DMS 273 treated with DMSO at 0.1 percent for 48 hours (cell line): ENCODE results near the gene NCK1.
"Not testable (repeated sequence)": the region's sequence is repeated elsewhere in the genome, so short reads cannot be mapped to it uniquely, and the experiment has no call there.

Experiments used
- DNase-seq: peaks from one replicate; lab custom pipeline; 2025; lab: John Stamatoyannopoulos, UW

NCK1 gene

GRCh38 chr3:136987398-136987980, 125.5 kb downstream of the NCK1 start:
- DNase-seq, result not testable (repeated sequence)

DNA sequence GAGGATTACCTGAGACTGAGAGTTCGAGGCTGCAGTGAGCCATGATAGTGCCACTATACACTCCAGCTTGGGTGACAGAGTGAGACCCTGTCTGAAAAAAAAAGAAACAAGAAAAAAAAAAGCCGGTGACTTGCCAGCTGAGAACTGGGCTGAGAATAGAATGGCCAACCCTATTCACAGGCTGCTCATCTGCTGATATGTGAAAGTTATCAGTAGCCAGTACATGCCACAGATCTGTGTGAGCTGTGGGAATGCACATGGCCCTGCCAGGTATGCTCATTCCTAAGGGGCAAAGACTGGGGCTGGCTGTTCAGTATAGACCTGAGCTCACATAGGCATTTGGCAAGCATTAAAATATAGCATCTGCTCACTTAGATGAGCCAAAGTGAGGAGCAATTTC, 126.6 kb downstream of the NCK1 start:
- no peak for DNase-seq

- DNase-seq, result no peak
These were observed 127.9 kb downstream of the NCK1 start for GRCh38 chr3:136989781-136990524.

- peak; percentile 93 for DNase-seq
These were observed 128.8 kb downstream of the NCK1 start for GRCh38 chr3:136990826-136991225.

DNA sequence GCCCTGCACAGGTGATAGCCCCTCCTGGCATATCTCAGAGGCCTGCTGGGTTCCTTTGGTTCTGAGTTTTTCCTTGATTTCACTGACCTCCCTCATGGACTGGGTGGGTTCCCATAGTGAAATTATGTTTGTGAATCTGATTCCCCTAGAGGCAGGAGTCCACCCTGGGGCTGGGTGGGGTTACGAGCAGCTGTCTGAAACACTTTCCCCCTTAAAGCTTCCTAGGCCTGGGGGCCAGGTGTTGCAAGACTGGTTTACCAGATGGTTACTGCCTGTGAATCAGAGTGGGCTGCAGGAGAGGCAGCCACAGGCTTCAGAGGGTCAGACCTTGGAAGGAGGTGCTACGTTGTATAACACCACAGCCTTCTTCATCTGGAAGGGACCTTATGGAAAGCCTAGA, 130.1 kb downstream of the NCK1 start:
- peak; percentile 84 for DNase-seq

DNA sequence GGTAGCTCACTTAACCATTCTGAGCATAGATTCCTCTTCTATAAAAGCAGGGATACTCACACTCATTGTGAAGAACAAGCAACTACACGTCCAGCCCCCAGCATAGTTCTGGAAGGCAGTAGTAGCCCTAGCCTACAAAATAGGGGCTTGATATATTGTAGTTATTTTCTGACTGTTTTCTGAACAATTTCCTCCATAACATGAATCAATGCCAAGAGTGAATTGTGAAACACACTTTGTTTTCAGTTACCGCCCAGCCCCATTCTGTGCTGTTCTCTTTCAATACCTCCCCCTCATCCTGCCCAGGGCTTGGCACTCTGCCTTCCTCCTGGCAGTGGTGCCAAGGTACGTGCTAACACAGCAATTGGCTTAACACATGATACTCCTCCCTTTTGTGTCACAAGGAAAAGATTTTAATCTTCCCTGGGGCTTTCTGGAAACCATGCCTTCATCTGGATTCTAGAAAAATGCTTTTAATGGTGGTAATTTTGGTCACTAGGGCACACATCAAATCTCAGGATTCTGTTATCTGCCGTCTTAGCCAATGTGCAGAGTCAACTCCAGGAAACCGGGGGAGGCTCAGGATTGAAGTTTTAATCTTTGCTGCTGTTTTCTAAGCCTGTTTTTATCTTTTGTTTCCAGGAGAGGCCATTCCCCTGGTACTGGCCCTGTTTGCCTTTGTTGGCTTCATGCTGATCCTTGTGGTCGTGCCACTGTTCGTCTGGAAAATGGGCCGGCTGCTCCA, 132.9 kb downstream of the NCK1 start:
- DNase-seq, result peak; percentile 86

DNA sequence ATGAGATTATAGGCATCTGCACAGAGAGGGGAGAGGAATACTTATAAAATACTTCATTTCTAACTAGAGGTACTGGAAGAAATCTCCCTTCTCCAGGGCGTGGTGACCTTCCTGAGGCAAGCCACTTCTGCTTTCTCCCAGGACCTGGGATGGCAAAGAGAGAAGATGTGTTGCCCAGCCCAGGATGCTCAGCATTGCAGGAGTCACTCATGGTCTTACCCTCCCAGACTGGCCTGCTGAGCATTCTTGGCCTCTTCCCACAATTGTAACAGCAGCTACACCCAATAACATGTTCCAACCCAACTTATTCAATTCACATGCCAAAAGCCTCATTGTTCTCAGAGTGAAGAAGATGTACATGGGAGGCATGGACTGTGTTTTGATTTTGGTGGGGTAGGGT, 133.6 kb downstream of the NCK1 start:
- no peak for DNase-seq
